Loucy (cell line): ENCODE data around the gene CDNF.

Source experiments
- H2AFZ ChIP-seq: fragments of 200-600 bp; sonication (generic); 2 replicates; pipeline ENCODE4 v1.6.0; 2016; ENCODE audit warnings: antibody characterized with exemption, mild to moderate bottlenecking, low read length, moderate library complexity
- H3F3A ChIP-seq: fragments of 200-600 bp; 2 replicates; pipeline ENCODE4 v1.6.0; 2016; ENCODE audit warnings: antibody characterized with exemption, low read depth, mild to moderate bottlenecking
- H3K27me3 ChIP-seq: fragments of 200-600 bp; sonication (generic); 2 replicates; pipeline ENCODE4 v1.6.1; 2014; ENCODE audit warnings: low read length, mild to moderate bottlenecking; ENCODE audit not compliant: insufficient read depth, poor library complexity, severe bottlenecking
- H3K36me3 ChIP-seq: fragments of 200-600 bp; sonication (generic); 2 replicates; pipeline ENCODE4 v1.6.1; 2016; ENCODE audit warnings: low read length; ENCODE audit not compliant: insufficient read depth
- H3K4me1 ChIP-seq: fragments of 200-600 bp; sonication (generic); 2 replicates; pipeline ENCODE4 v1.5.1; 2014; ENCODE audit warnings: low read length, mild to moderate bottlenecking; ENCODE audit not compliant: insufficient read depth, poor library complexity, severe bottlenecking
- H3K4me2 ChIP-seq: fragments of 200-600 bp; sonication (generic); 2 replicates; pipeline ENCODE4 v1.6.0; 2014; ENCODE audit warnings: antibody characterized with exemption, low read length, low read depth, mild to moderate bottlenecking; ENCODE audit not compliant: poor library complexity, severe bottlenecking
- H3K4me3 ChIP-seq: fragments of 200-600 bp; sonication (generic); 2 replicates; pipeline ENCODE4 v1.5.1; 2014; ENCODE audit warnings: low read length, mild to moderate bottlenecking, mixed read lengths; ENCODE audit not compliant: poor library complexity, severe bottlenecking
- H3K79me2 ChIP-seq: fragments of 200-600 bp; sonication (generic); 2 replicates; pipeline ENCODE4 v1.6.1; 2014; ENCODE audit warnings: low read length; ENCODE audit not compliant: insufficient read depth
- H3K9ac ChIP-seq: fragments of 200-600 bp; sonication (generic); 2 replicates; pipeline ENCODE4 v1.6.0; 2014; ENCODE audit warnings: mild to moderate bottlenecking, low read depth, low read length, moderate library complexity; ENCODE audit not compliant: poor library complexity, severe bottlenecking
- H3K9me2 ChIP-seq: fragments of 200-600 bp; sonication (generic); replicated peaks from 2 replicates; pipeline ENCODE4 v1.6.1; 2016; ENCODE audit warnings: low read depth, low read length, mixed read lengths
- H3K9me3 ChIP-seq: fragments of 200-600 bp; sonication (generic); 2 replicates; pipeline ENCODE4 v1.6.1; 2014; ENCODE audit warnings: mild to moderate bottlenecking, antibody characterized with exemption, low read length, low read depth; ENCODE audit not compliant: insufficient read depth
- H4K20me1 ChIP-seq: fragments of 200-600 bp; sonication (generic); 2 replicates; pipeline ENCODE4 v1.6.0; 2014; ENCODE audit warnings: antibody characterized with exemption, low read length, mild to moderate bottlenecking; ENCODE audit not compliant: insufficient read depth, poor library complexity, severe bottlenecking
- EZH2phosphoT487 ChIP-seq: fragments of 200-600 bp; IDR thresholded peaks from 2 replicates; pipeline ENCODE4 v1.6.1; 2018; ENCODE audit warnings: antibody characterized with exemption, mild to moderate bottlenecking, moderate library complexity, borderline replicate concordance
- TF ChIP-seq, protein P1 (sequence below): fragments of 200-600 bp; sonication (generic); conservative IDR thresholded peaks from 2 replicates; pipeline ENCODE4 v1.5.1; 2014; ENCODE audit warnings: mild to moderate bottlenecking, antibody characterized with exemption, low read length

Gene CDNF

GRCh38 chr10:14803827-14804226, 34.0 kb downstream of the CDNF start:
- H3F3A ChIP-seq = no peaks in the 10 kb centered on the region
- H3K9me2 ChIP-seq = no peaks in the 10 kb centered on the region
- no peak overlapping the region for H2AFZ ChIP-seq
- no peak overlapping the region for H3K4me3 ChIP-seq
- H3K9me3 ChIP-seq = no peaks in the 10 kb centered on the region
- TF ChIP-seq, protein P1, sequence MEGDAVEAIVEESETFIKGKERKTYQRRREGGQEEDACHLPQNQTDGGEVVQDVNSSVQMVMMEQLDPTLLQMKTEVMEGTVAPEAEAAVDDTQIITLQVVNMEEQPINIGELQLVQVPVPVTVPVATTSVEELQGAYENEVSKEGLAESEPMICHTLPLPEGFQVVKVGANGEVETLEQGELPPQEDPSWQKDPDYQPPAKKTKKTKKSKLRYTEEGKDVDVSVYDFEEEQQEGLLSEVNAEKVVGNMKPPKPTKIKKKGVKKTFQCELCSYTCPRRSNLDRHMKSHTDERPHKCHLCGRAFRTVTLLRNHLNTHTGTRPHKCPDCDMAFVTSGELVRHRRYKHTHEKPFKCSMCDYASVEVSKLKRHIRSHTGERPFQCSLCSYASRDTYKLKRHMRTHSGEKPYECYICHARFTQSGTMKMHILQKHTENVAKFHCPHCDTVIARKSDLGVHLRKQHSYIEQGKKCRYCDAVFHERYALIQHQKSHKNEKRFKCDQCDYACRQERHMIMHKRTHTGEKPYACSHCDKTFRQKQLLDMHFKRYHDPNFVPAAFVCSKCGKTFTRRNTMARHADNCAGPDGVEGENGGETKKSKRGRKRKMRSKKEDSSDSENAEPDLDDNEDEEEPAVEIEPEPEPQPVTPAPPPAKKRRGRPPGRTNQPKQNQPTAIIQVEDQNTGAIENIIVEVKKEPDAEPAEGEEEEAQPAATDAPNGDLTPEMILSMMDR = no peak
- no peak for TF ChIP-seq EZH2phosphoT487
- no peak overlapping the region for H3K9ac ChIP-seq
- H3K36me3 ChIP-seq = no peaks in the 10 kb centered on the region
- no peak overlapping the region for H3K4me2 ChIP-seq
- H3K27me3 ChIP-seq = no peaks in the 10 kb centered on the region
- H3K79me2 ChIP-seq = no peaks in the 10 kb centered on the region
- H4K20me1 ChIP-seq = no peaks in the 10 kb centered on the region
- H3K4me1 ChIP-seq = no peaks in the 10 kb centered on the region

DNA sequence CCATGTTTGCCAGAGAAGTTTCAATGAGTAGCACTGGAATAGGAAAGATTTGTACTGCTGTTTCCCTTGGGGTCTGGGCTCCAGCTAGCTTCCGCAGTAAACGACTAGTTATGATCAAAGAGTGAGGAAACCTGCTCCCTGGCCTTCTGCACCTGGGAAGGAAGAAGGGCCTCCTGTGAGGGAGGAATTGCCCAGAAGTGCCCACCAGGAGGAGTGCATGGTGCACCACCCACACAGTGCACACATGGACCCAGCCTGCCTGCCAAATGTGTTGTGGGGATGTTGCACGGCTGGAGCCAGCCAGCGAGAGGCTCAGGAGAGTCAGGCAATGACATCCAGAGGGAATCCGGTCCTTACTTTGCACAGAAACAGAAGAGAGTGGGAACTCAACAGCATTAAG, 36.1 kb downstream of the CDNF start:
- no peak overlapping the region for H3K9ac ChIP-seq

GRCh38 chr10:14800397-14800796, 37.4 kb downstream of the CDNF start:
- TF ChIP-seq EZH2phosphoT487 = no peak
- TF ChIP-seq, protein P1 = no peak
- no peak overlapping the region for H3K9ac ChIP-seq
- no peak overlapping the region for H2AFZ ChIP-seq
- no peak overlapping the region for H3K4me3 ChIP-seq
- no peaks in the 10 kb centered on the region for H3K4me1 ChIP-seq
- no peaks in the 10 kb centered on the region for H3K27me3 ChIP-seq
- no peaks in the 10 kb centered on the region for H3K36me3 ChIP-seq
- H3K9me3 ChIP-seq = no peaks in the 10 kb centered on the region
- H3F3A ChIP-seq = no peaks in the 10 kb centered on the region
- no peaks in the 10 kb centered on the region for H3K79me2 ChIP-seq
- no peak overlapping the region for H3K4me2 ChIP-seq
- no peaks in the 10 kb centered on the region for H3K9me2 ChIP-seq
- no peaks in the 10 kb centered on the region for H4K20me1 ChIP-seq

More for the DNA sequence above, 36.1 kb downstream of the CDNF start:
- Histone ChIP-seq H3K27me3 (no peaks in the 10 kb centered on the region), H2AFZ (no peak overlapping the region), H3K9me2 (no peaks in the 10 kb centered on the region), H3K79me2 (no peaks in the 10 kb centered on the region), H4K20me1 (no peaks in the 10 kb centered on the region), H3K4me2 (no peak overlapping the region), H3K9me3 (no peaks in the 10 kb centered on the region), H3K4me3 (no peak overlapping the region), H3F3A (no peaks in the 10 kb centered on the region), H3K36me3 (no peaks in the 10 kb centered on the region), H3K4me1 (no peaks in the 10 kb centered on the region)
- TF ChIP-seq, protein P1 = peak; percentile 47
- TF ChIP-seq EZH2phosphoT487 = no peak
